Measurements from ENCODE around the gene KCNQ1.

- TF ChIP-seq POLR2A (IDR thresholded peaks at IDR 0.05), result no peak
- TF ChIP-seq CTCF (IDR thresholded peaks at IDR 0.05), result no peak
- TF ChIP-seq POLR2AphosphoS5 (IDR thresholded peaks at IDR 0.05), result no peak
Observed at GRCh38 chr11:2447253-2447950, 2.6 kb downstream of the KCNQ1 start.

All from upper lobe of left lung (tissue), 4 donors.